ENCODE data around the gene AAMDC.
"Not testable (repeated sequence)": the region's sequence is repeated elsewhere in the genome, so short reads cannot be mapped to it uniquely, and the experiment has no call there.

DNA sequence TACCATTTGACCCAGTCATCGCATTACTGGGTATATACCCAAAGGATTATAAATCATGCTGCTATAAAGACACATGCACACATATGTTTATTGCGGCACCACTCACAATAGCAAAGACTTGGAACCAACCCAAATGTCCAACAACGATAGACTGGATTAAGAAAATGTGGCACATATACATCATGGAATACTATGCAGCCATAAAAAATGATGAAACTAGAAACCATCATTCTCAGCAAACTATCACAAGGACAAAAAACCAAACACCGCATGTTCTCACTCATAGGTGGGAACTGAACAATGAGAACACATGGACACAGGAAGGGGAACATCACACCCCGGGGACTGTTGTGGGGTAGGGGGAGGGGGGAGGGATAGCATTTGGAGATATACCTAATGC, 68.1 kb downstream of the AAMDC start:
- not testable (repeated sequence) for TF ChIP-seq EZH2 (IDR thresholded peaks at IDR 0.05); POLR2AphosphoS5 (IDR thresholded peaks at IDR 0.05; ENCODE audit: borderline replicate concordance, low read depth, low read length); FOXP2 (optimal IDR thresholded peaks at IDR 0.05; ENCODE audit: control extremely low read depth, extremely low read length, insufficient read depth)
